Measurements from ENCODE around the gene NUP188. TPM values are rescaled to one million over a fixed set of nuclear protein-coding genes. Genes with fewer than 3 reads are reported as not detected.

The NUP188 gene
- total and polyA plus RNA-seq, 2 of the 4 experiments (the other 2 are of a cell fraction), result 53.0 to 59.1 TPM

- Histone ChIP-seq H3K36me3 (ENCODE audit: control insufficient read depth, insufficient read depth, low read length) (peaks cover 32% of the 10 kb centered on the region), H2BK20ac (ENCODE audit: low read depth, low read length) (no peak overlapping the region), H3K14ac (replicated peaks; ENCODE audit: low read depth, low read length) (no peak overlapping the region), H3K27me3 (ENCODE audit: control insufficient read depth, insufficient read depth, low read length) (no peaks in the 10 kb centered on the region), H3K4me2 (ENCODE audit: low read depth, low read length) (no peak overlapping the region), H2BK15ac (ENCODE audit: low read depth, low read length) (no peak overlapping the region), H4K8ac (ENCODE audit: low read depth in 2 of 2, low read length in 2 of 2) (no peak overlapping the region), H3K56ac (ENCODE audit: extremely low read depth, insufficient read depth, low read length) (no peak overlapping the region), H2AK5ac (ENCODE audit: low read depth, low read length) (no peak overlapping the region), H3K23ac (ENCODE audit: low read depth, low read length) (no peak overlapping the region), H3K4ac (ENCODE audit: low read depth, low read length) (no peak overlapping the region), H2BK120ac (ENCODE audit: low read depth, low read length) (no peak overlapping the region), H4K5ac (ENCODE audit: low read depth, low read length) (no peak overlapping the region), H3K4me1 (ENCODE audit: control insufficient read depth, insufficient read depth, low read length) (no peaks in the 10 kb centered on the region), H3K9me1 (ENCODE audit: insufficient read depth, low read length) (peaks cover 4% of the 10 kb centered on the region; the same call in 1 of the 2 replicates), H3K18ac (ENCODE audit: low read depth, low read length) (no peak overlapping the region), H3K27ac (ENCODE audit: insufficient read depth, low read length) (no peak overlapping the region), H3K79me1 (ENCODE audit: low read depth in 1 of 2, low read length in 2 of 2) (no peaks in the 10 kb centered on the region), H2BK5ac (ENCODE audit: low read depth, low read length, poor library complexity, severe bottlenecking) (no peak overlapping the region), H4K20me1 (ENCODE audit: insufficient read depth, low read length) (no peaks in the 10 kb centered on the region), H2AK9ac (replicated peaks; ENCODE audit: low read depth, low read length, poor library complexity) (no peak overlapping the region), H3K9ac (ENCODE audit: low read depth, low read length) (no peak overlapping the region), H2AFZ (replicated peaks; ENCODE audit: low read length, poor library complexity) (no peak overlapping the region), H3K9me3 (ENCODE audit: control insufficient read depth, insufficient read depth, low read length) (no peaks in the 10 kb centered on the region), H3K4me3 (ENCODE audit: insufficient read depth, low read depth, low read length) (no peak overlapping the region), H4K91ac (ENCODE audit: insufficient read depth, low read depth, low read length) (no peak overlapping the region)
- DNase-seq (no peak), ATAC-seq (ENCODE audit: low read depth) (no peak)
- intact Hi-C loops (cut with micrococcal nuclease), result no loop called here
- ChIA-PET POLR2A (ENCODE audit: unreplicated experiment) (no interaction called here), CTCF (no interaction called here)
- dilution Hi-C loops (cut with HindIII; ENCODE audit: low sequenced_read_pairs, unreplicated experiment), result no loop called here
- no TSS peak for BruUV-seq (replicated peaks)
- in situ Hi-C loops (cut with MboI; ENCODE audit: low sequenced_read_pairs), result no loop called here
- TF ChIP-seq FOS (IDR thresholded peaks at IDR 0.05; ENCODE audit: low read depth, low read length) (no peak), RCOR1 (IDR thresholded peaks at IDR 0.05; ENCODE audit: insufficient replicate concordance, low read length) (no peak), NFE2L2 (IDR thresholded peaks at IDR 0.05; ENCODE audit: low read depth, low read length) (no peak), BHLHE40 (IDR thresholded peaks at IDR 0.05; ENCODE audit: low read depth, low read length) (no peak), SMC3 (IDR thresholded peaks at IDR 0.05; ENCODE audit: low read depth, low read length) (no peak), CEBPB (IDR thresholded peaks at IDR 0.05; ENCODE audit: low read depth, low read length) (no peak), MAZ (IDR thresholded peaks at IDR 0.05; ENCODE audit: borderline replicate concordance, low read depth, low read length) (no peak), ELK1 (IDR thresholded peaks at IDR 0.05; ENCODE audit: borderline replicate concordance, low read depth, low read length) (no peak), MAFK (IDR thresholded peaks at IDR 0.05; ENCODE audit: low read depth, low read length) (no peak), MXI1 (IDR thresholded peaks at IDR 0.05; ENCODE audit: borderline replicate concordance, low read depth, low read length) (no peak), CTCF (conservative IDR thresholded peaks at IDR 0.05; ENCODE audit: low read depth, low read length) (no peak), RAD21 (IDR thresholded peaks at IDR 0.05; ENCODE audit: low read length) (no peak)
- no CpG with 5 or more reads among the region's 8 CpGs for WGBS, 2 experiments (ENCODE audit: extremely low coverage in 2 of 2, insufficient read length in 1 of 2)
Observed at GRCh38 chr9:129052592-129052991, 105.1 kb downstream of the NUP188 start.
